Suprapubic skin (tissue), 4 donors: Measurements from ENCODE around the gene BLOC1S5. TPM values are rescaled to one million over a fixed set of nuclear protein-coding genes. Genes with fewer than 3 reads are reported as not detected.

ENCODE experiments used
- DNase-seq, 2 donors: peaks; one replicate each; pipeline ENCODE4 v3.0.0-alpha.2; 2019; ENCODE audit warnings: low spot score in 2 of 2
- H3K27ac ChIP-seq: fragments of 200-600 bp; sonication (generic); one replicate; pipeline ENCODE4 v1.5.1; 2019
- H3K27me3 ChIP-seq: fragments of 200-600 bp; sonication (generic); one replicate; pipeline ENCODE4 v1.5.1; 2019
- H3K36me3 ChIP-seq: fragments of 200-600 bp; sonication (generic); one replicate; pipeline ENCODE4 v1.5.1; 2019
- H3K4me1 ChIP-seq: fragments of 200-600 bp; sonication (generic); one replicate; pipeline ENCODE4 v1.5.1; 2019
- H3K4me3 ChIP-seq: fragments of 200-600 bp; sonication (generic); one replicate; pipeline ENCODE4 v1.5.1; 2019; ENCODE audit warnings: mild to moderate bottlenecking
- H3K9me3 ChIP-seq: fragments of 200-600 bp; sonication (generic); one replicate; pipeline ENCODE4 v1.5.1; 2019
- EP300 ChIP-seq: sonication (generic); formaldehyde crosslinking; IDR thresholded peaks from one replicate; pipeline ENCODE4 v1.6.1; 2017; ENCODE audit warnings: antibody characterized with exemption
- POLR2A ChIP-seq, 2 donors: fragments of 450-650 bp; IDR thresholded peaks; one replicate each; pipeline ENCODE4 v1.6.1; 2017; ENCODE audit warnings: antibody characterized with exemption in 2 of 2, mild to moderate bottlenecking in 2 of 2, moderate library complexity in 2 of 2
- POLR2AphosphoS5 ChIP-seq, 3 donors: sonication (generic); formaldehyde crosslinking; IDR thresholded peaks; one replicate each; pipeline ENCODE4 v1.6.1; 2017; ENCODE audit warnings: antibody characterized with exemption in 3 of 3
- WGBS: methylation state at CpG from one replicate; pipeline ENCODE4 v1.1.5; 2018; 5-methylcytosine and 5-hydroxymethylcytosine counted together
- total RNA-seq, 4 donors: library from RNA; depleted of rRNA; stranded (reverse); fragments of >200 nt; gene quantifications; one replicate each; pipeline ENCODE4 v1.1.0, GENCODE V29; 2016
- TF ChIP-seq, protein P1 (sequence below), 2 donors: fragments of 200-600 bp in 1 of 2; fragments of 450-650 bp in 1 of 2; sonication (generic) in 1 of 2; IDR thresholded peaks; one replicate each; pipeline ENCODE4 v1.5.1; 2016 to 2019; ENCODE audit warnings: antibody characterized with exemption in 2 of 2, mild to moderate bottlenecking in 1 of 2, moderate library complexity in 1 of 2

Gene BLOC1S5
- total RNA-seq, 4 donors from 2014 or later: 9.1 to 13.6 (median 9.7) TPM

DNA sequence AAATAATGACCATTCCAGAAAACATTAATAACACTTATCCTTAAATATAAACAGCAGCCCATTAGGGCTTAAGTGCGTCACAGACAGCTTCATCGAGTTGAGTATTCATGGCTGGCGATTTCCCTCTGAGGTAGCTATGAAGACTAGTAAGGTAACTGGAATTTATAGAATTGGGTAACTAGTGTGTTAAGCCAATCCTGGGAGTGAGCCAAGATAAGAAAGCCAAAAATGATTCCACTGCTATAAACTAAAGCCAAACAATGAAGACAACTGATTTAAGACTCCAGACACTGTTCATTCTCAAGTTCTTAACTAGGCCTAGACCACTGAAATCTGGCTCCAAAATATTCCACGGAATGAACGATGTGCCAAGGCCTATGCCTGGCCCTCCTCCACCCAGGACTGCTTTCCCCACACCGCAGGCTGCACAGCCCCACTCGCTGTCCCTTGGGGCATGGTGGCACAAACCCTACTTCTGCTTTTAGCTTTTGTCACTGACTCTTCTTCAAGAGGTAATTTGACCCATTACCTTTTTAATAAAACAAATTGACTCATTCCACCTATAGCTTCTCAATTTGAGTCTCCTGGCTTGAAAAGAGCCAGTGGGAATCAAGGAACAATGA is 66.0 kb downstream of the BLOC1S5 start:
- H3K9me3 ChIP-seq: no peaks in the 10 kb centered on the region
- DNase-seq: no peak
- no peaks in the 10 kb centered on the region for H3K27me3 ChIP-seq
- no peak overlapping the region for H3K4me3 ChIP-seq
- H3K36me3 ChIP-seq: no peaks in the 10 kb centered on the region
- H3K4me1 ChIP-seq: peaks cover 3% of the 10 kb centered on the region
- TF ChIP-seq EP300 (no peak), POLR2A (IDR thresholded peaks at IDR 0.05) (no peak), POLR2AphosphoS5 (IDR thresholded peaks at IDR 0.05) (no peak)
- TF ChIP-seq, protein P1, sequence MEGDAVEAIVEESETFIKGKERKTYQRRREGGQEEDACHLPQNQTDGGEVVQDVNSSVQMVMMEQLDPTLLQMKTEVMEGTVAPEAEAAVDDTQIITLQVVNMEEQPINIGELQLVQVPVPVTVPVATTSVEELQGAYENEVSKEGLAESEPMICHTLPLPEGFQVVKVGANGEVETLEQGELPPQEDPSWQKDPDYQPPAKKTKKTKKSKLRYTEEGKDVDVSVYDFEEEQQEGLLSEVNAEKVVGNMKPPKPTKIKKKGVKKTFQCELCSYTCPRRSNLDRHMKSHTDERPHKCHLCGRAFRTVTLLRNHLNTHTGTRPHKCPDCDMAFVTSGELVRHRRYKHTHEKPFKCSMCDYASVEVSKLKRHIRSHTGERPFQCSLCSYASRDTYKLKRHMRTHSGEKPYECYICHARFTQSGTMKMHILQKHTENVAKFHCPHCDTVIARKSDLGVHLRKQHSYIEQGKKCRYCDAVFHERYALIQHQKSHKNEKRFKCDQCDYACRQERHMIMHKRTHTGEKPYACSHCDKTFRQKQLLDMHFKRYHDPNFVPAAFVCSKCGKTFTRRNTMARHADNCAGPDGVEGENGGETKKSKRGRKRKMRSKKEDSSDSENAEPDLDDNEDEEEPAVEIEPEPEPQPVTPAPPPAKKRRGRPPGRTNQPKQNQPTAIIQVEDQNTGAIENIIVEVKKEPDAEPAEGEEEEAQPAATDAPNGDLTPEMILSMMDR (IDR thresholded peaks at IDR 0.05): no peak
- H3K27ac ChIP-seq: no peak overlapping the region
- 82% methylated on average over 7 of the region's 7 CpGs for WGBS

DNA sequence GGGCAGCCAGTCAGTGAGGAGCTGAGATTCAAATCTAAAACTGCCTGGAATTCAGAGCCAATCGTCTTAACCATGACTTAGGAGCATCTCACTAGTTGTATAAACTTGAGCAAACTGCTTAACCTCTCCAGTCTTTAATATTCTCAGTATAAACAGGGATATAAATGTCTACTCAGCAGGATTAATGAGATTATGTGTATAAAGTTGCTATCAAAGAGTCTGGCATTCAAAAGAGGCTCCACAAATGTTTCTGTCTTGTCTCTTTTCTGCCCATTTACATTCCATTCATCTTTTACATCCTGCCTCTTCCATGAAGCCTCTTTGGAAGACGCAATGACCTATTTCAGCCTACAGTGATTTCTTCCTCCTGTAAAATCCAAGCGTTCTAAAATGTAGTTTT is 66.9 kb downstream of the BLOC1S5 start:
- no peak for DNase-seq
- H3K27ac ChIP-seq: no peak overlapping the region
- WGBS: 88% methylated on average over 3 of the region's 3 CpGs

DNA sequence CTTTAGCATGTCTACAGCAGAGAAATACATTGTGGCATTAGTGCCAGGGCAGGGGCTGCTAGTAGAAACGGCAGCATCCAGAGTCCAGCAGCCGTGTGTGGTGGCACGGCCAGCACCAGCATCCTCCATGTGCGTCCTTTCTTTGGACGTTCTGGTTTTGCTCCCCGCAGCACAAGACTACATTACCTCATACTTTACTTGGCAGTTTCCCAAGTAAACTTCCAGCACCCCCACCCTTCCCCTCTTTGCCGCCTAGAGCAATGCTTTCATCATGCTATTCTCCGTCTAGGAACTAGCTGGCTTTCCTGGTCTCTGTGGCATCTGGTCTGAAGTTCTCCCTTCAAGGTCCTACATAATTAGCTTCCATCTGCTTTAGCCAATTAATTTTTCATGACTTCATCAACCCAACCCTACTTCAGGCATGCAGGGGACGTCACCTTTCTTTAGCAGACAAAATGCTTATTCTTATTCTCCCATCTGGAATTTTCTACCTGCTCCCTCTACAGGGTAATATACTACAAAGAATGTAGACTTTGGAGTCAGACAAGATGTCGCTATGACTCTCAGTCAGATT is 67.6 kb downstream of the BLOC1S5 start:
- H3K27me3 ChIP-seq: no peaks in the 10 kb centered on the region
- no peak overlapping the region for H3K4me3 ChIP-seq
- peaks cover 3% of the 10 kb centered on the region for H3K4me1 ChIP-seq
- no peaks in the 10 kb centered on the region for H3K9me3 ChIP-seq
- no peak for DNase-seq
- WGBS: 34% methylated on average over 10 of the region's 10 CpGs
- TF ChIP-seq, protein P1 (IDR thresholded peaks at IDR 0.05): no peak
- TF ChIP-seq EP300: no peak
- H3K36me3 ChIP-seq: no peaks in the 10 kb centered on the region
- H3K27ac ChIP-seq: no peak overlapping the region

More for the DNA sequence above, 66.9 kb downstream of the BLOC1S5 start:
- H3K27me3 ChIP-seq: no peaks in the 10 kb centered on the region
- H3K4me3 ChIP-seq: no peak overlapping the region
- no peaks in the 10 kb centered on the region for H3K36me3 ChIP-seq
- H3K9me3 ChIP-seq: no peaks in the 10 kb centered on the region
- H3K4me1 ChIP-seq: peaks cover 3% of the 10 kb centered on the region
- TF ChIP-seq, protein P1 (IDR thresholded peaks at IDR 0.05): no peak
- no peak for TF ChIP-seq POLR2A (IDR thresholded peaks at IDR 0.05)
- no peak for TF ChIP-seq EP300
- no peak for TF ChIP-seq POLR2AphosphoS5 (IDR thresholded peaks at IDR 0.05)

DNA sequence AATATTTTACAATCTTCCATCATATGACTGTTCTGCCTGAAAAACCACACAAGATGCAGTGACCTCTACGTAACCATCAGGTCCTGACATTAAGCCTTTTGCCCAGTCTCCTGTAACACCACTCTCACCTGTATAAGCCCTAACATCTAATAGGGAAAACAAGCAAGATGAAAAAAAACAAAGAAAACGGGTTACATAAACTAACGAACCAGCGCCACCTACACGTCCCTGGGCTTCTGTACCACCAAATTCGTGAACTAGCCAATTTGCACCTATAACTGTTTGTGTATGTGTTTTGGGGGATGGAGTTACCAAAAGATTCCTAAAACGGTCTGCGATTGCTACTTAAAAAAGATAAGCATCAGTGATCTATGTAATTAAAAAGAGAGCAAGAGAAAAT is 70.2 kb downstream of the BLOC1S5 start:
- TF ChIP-seq EP300: no peak
- no peak for TF ChIP-seq POLR2A (IDR thresholded peaks at IDR 0.05)
- TF ChIP-seq POLR2AphosphoS5 (IDR thresholded peaks at IDR 0.05): no peak
- TF ChIP-seq, protein P1 (IDR thresholded peaks at IDR 0.05): no peak
- H3K9me3 ChIP-seq: no peaks in the 10 kb centered on the region
- H3K4me1 ChIP-seq: peaks cover 3% of the 10 kb centered on the region
- DNase-seq: no peak
- 82% methylated on average over 8 of the region's 8 CpGs for WGBS
- no peak overlapping the region for H3K4me3 ChIP-seq
- no peak overlapping the region for H3K27ac ChIP-seq
- no peaks in the 10 kb centered on the region for H3K36me3 ChIP-seq
- no peaks in the 10 kb centered on the region for H3K27me3 ChIP-seq

DNA sequence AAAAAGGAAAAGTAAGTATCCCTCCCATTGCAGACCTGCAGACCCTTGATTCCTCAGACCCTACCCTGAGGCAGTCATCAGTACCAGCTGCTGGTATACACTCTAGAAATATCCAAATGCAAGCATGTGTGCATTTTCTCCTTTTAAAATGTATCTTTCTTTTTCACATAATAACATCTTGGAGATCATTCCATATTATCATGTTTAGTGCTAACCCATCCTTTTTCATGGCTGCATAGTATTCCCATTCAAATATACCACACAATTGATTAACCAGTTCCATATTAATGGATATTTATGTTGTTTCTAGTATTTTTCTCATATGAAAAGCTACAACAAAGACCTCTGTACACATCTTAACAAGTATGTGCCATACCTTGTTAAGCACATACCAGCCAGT is 70.8 kb downstream of the BLOC1S5 start:
- H3K4me3 ChIP-seq: no peak overlapping the region
- H3K27ac ChIP-seq: no peak overlapping the region
- TF ChIP-seq, protein P1 (IDR thresholded peaks at IDR 0.05): no peak
- TF ChIP-seq POLR2AphosphoS5 (IDR thresholded peaks at IDR 0.05): no peak
- TF ChIP-seq EP300: no peak
- no peak for TF ChIP-seq POLR2A (IDR thresholded peaks at IDR 0.05)
- H3K9me3 ChIP-seq: no peaks in the 10 kb centered on the region
- peaks cover 3% of the 10 kb centered on the region for H3K4me1 ChIP-seq
- no peaks in the 10 kb centered on the region for H3K27me3 ChIP-seq
- no peak for DNase-seq
- H3K36me3 ChIP-seq: no peaks in the 10 kb centered on the region
